Endometrial microvascular endothelial cells (primary cell): ENCODE measurements around the gene NPAS3. TPM values are rescaled to one million over a fixed set of nuclear protein-coding genes. Genes with fewer than 3 reads are reported as not detected.

ENCODE experiments used
- in situ Hi-C: cut with HindIII; loops from 2 replicates; pipeline ENCODE4 v1.10.0; 2017; ENCODE audit warnings: low sequenced_read_pairs, low pct_unique_long_range_greater_than_20kb; ENCODE audit errors: inconsistent ontology term
- total RNA-seq: library from RNA; depleted of rRNA; stranded (reverse); fragments of >200 nt; gene quantifications from one replicate; pipeline ENCODE4 v1.2.3, GENCODE V29; 2015; ENCODE audit errors: inconsistent ontology term

Gene NPAS3
- total RNA-seq, 1 donor from 2014 or later, result not detected

GRCh38 chr14:33810308-33810707, 871.6 kb downstream of the NPAS3 start:
- in situ Hi-C loops, result no loop called here

- in situ Hi-C loops, result no loop called here
Observed at GRCh38 chr14:33811721-33812120, 873.0 kb downstream of the NPAS3 start.

- in situ Hi-C loops, result no loop called here
Observed at GRCh38 chr14:33812181-33812580, 873.5 kb downstream of the NPAS3 start.

GRCh38 chr14:33812601-33813000, 873.9 kb downstream of the NPAS3 start:
- in situ Hi-C loops, result no loop called here

- in situ Hi-C loops, result no loop called here
Observed at GRCh38 chr14:33814010-33814409, 875.3 kb downstream of the NPAS3 start.

- in situ Hi-C loops, result no loop called here
Observed at GRCh38 chr14:33833706-33834465, 895.2 kb downstream of the NPAS3 start.

- in situ Hi-C loops, result no loop called here
Observed at GRCh38 chr14:33834466-33835260, 896.0 kb downstream of the NPAS3 start.

- in situ Hi-C loops, result no loop called here
Observed at GRCh38 chr14:33835261-33835655, 896.6 kb downstream of the NPAS3 start.

- in situ Hi-C loops, result no loop called here
Observed at GRCh38 chr14:33835677-33836076, 897.0 kb downstream of the NPAS3 start.

- in situ Hi-C loops, result no loop called here
Observed at GRCh38 chr14:33836203-33836899, 897.7 kb downstream of the NPAS3 start.

- in situ Hi-C loops, result no loop called here
Observed at GRCh38 chr14:33836900-33837577, 898.4 kb downstream of the NPAS3 start.

GRCh38 chr14:33837943-33838683, 899.4 kb downstream of the NPAS3 start:
- in situ Hi-C loops, result no loop called here

- in situ Hi-C loops, result no loop called here
Observed at GRCh38 chr14:33839193-33840076, 900.8 kb downstream of the NPAS3 start.

GRCh38 chr14:33840797-33841196, 902.1 kb downstream of the NPAS3 start:
- in situ Hi-C loops, result no loop called here

- in situ Hi-C loops, result no loop called here
Observed at GRCh38 chr14:33842299-33842698, 903.6 kb downstream of the NPAS3 start.

GRCh38 chr14:33844118-33844517, 905.4 kb downstream of the NPAS3 start:
- in situ Hi-C loops, result no loop called here

- in situ Hi-C loops, result no loop called here
Observed at GRCh38 chr14:33846100-33846824, 907.6 kb downstream of the NPAS3 start.
